GM18907 (cell line): ENCODE data around the gene HYAL3.
"Not testable (repeated sequence)": the region's sequence is repeated elsewhere in the genome, so short reads cannot be mapped to it uniquely, and the experiment has no call there.

ENCODE experiments used
- ATAC-seq: cut with Tn5 transposase; IDR thresholded peaks from one replicate; pipeline ENCODE4 v1.9.1; 2021; ENCODE audit warnings: mild to moderate bottlenecking, moderate library complexity; ENCODE audit not compliant: unreplicated experiment

Gene HYAL3

GRCh38 chr3:50317300-50317699, 18.1 kb upstream of the HYAL3 start:
- ATAC-seq: no peak

- ATAC-seq: no peak
These were observed 17.5 kb upstream of the HYAL3 start for GRCh38 chr3:50316657-50317242.

GRCh38 chr3:50314816-50315215, 15.6 kb upstream of the HYAL3 start:
- ATAC-seq: no peak

- ATAC-seq: no peak
These were observed 15.1 kb upstream of the HYAL3 start for GRCh38 chr3:50314342-50314741.

GRCh38 chr3:50312041-50312440, 12.8 kb upstream of the HYAL3 start:
- not testable (repeated sequence) for ATAC-seq

GRCh38 chr3:50304601-50305000, 5.4 kb upstream of the HYAL3 start:
- ATAC-seq: no peak

- no peak for ATAC-seq
These were observed 4.0 kb upstream of the HYAL3 start, which contains the start of gene HYAL1 for GRCh38 chr3:50303013-50303815. Gene HYAL1 (minus strand): TSS chr3:50303574. CDS start chr3:50302956, 618 bp downstream.

- no peak for ATAC-seq
These were observed 3.1 kb upstream of the HYAL3 start for GRCh38 chr3:50302095-50303012.

GRCh38 chr3:50300681-50301254, 1.6 kb upstream of the HYAL3 start:
- ATAC-seq: no peak

- no peak for ATAC-seq
These were observed 900 bp upstream of the HYAL3 start for GRCh38 chr3:50299929-50300680.

- ATAC-seq: no peak
These were observed 378 bp upstream of the HYAL3 start for GRCh38 chr3:50299638-50299928.

- ATAC-seq: no peak
These were observed 1.1 kb downstream of the HYAL3 start for GRCh38 chr3:50297896-50298725.

- ATAC-seq: no peak
These were observed 1.8 kb downstream of the HYAL3 start for GRCh38 chr3:50297384-50297775.

- ATAC-seq: no peak
These were observed 2.4 kb downstream of the HYAL3 start for GRCh38 chr3:50296721-50297383.

- ATAC-seq: no peak
These were observed 3.4 kb downstream of the HYAL3 start for GRCh38 chr3:50295553-50296431.

- ATAC-seq: no peak
These were observed 4.5 kb downstream of the HYAL3 start for GRCh38 chr3:50294492-50295403.

- ATAC-seq: no peak
These were observed 5.1 kb downstream of the HYAL3 start for GRCh38 chr3:50294089-50294488.
